GM18870 (cell line): ENCODE measurements around the gene RPS6KB2.
"Not testable (repeated sequence)": the region's sequence is repeated elsewhere in the genome, so short reads cannot be mapped to it uniquely, and the experiment has no call there.

Experiments used
- ATAC-seq: cut with Tn5 transposase; IDR thresholded peaks from one replicate; pipeline ENCODE4 v1.9.1; 2021; ENCODE audit warnings: moderate library complexity; ENCODE audit not compliant: unreplicated experiment

RPS6KB2 gene

DNA sequence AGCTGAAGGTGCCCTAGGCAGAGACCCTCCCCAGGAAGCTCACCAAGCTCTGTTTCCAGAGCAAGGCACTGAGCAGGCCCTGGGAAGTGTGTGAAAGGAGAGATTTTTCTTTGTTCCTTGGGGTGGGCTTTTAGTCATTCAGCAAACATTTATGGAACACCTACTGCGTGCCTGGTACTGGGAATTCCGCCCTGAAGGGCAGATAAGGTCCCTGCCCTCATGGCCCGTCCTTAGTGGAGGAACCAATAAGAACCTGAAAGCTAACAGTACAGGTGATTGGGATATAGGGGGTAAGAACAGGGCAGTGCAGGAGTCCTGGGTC is 36.9 kb downstream of the RPS6KB2 start:
- no peak for ATAC-seq

DNA sequence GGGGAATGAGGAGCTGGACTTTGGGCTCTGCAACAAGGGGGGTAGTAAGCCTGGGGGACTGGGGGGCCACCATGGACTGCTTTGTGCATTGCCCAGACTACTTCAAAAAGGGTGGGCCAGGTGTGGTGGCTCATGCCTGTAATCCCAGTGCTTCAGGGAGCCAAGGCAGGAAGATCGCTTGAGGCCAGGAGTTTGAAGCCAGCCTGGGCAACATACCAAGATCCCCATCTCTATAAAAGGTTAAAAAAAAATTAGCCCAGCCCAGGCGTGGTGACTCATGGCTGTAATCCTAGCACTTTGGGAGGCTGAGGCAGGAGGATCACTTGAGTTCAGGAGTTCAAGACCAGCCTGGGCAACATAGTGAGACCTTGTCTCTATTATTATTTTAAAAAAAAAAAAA is 37.2 kb downstream of the RPS6KB2 start:
- ATAC-seq: not testable (repeated sequence)

DNA sequence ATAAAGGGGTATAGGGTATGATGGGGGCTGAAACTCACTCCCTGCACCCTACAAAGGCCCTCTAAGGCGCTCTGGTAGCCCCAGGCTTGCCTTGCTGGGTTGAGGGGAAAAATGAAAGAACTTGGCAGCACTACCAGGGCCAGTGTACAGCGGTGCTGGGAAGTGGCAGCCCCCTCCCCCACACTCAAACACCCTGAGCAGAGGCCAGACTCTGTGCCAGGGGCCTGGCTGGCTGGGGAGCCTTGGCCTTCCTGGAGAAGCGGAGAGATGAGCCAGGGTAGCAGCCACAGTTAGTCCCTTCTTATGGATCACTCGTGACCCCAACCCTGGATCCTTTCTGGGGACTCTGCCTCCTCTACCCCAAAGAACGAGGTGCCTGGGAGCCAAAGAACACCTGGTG is 38.1 kb downstream of the RPS6KB2 start:
- no peak for ATAC-seq

DNA sequence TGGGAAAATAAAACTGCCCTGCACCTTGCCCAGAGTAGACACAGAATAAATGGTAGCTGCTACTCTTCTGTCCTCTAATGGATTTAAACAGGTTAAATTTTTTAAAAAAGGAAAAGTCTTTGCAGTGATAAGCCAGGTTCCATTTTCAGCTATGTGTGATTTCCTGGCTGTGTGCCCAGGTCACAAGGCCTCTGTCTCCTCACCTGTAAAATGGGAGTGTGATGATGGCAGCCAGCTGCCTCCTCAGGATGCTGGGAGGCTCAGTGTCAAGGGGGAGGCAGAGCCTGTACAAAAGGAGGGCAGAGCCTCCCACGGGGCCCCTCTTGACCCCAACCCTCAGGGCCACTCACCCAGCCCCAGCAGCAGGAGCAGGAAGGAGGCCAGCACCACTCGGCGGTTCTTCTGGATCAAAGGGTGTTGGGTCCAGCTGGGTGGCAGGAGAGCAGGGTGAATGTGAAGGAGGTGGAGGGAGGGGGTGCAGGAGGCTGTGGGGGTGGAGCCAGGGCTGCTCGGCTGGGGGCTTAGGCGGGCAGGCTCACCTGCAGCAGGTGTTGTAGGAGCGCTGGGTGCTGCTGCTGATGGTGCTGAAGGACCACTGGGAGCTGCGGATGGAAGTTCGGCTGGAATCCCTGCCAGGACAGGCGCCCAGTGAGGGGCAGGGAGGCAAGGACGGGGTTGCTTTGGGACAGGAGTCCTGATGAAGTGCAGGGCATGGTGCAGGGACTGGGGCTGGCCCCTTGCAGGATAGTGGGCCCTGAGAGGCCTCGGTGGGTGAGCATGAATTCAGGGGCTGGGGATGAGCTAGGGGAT is 38.9 kb downstream of the RPS6KB2 start:
- ATAC-seq: no peak

- no peak for ATAC-seq
Observed at GRCh38 chr11:67468056-67468455, 39.8 kb downstream of the RPS6KB2 start.

DNA sequence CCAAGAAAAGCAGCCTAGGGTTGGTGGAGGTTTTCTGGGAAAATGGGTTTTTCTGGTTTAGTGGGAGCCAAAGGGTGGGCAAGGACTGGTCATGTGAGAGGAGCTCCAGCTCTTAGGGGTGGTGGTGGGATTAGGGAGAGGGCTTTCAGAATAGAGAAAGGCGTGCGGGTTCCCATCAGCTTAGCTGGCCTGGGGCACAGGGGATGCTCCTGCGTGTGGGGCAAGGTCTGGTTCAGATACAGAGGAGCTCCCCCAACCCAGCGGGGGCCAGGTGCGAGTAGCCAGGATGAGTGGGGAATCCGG is 40.1 kb downstream of the RPS6KB2 start:
- no peak for ATAC-seq

DNA sequence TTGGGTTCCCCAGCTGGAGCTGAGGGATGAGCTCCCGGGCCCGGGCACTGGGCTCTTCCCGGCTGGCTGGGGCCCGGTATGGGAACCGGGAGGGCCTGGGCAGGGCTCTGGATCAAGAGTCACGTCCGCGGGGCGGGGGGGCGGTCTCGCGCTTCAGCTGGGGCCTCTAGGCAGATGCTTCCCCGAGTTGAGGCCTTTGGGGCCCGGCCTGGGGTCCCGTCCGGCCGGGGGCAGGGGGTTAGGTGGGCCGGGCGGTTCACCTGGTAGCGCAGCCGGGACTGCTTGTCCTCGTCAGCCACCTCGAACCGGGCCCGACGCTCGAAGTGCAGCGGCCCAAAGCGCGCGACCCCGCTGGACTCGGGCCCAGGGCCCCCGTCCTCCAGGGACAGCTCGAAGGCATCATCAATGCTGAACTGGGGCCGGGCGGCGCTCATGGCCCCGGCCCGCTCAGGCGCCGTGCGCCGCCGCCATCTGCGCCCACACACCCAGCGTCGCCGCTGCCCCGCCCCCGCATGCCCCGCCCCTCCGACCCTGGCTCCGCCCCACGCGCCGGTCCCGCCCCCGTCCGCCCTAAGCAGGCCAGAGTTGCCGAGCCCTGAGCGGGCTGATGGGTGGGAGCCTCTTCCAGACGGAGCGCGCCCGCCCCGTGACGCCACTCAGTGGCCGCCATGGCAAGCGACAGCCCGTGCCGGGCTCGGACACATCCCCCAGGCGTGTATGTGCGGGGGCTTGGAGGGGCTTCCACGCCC is 40.6 kb downstream of the RPS6KB2 start, which contains the start of gene TMEM134:
TSS of gene TMEM134 (minus strand) at position 493 of the 749 bp plus-strand sequence. CDS start at position 434, 59 bp downstream.
- ATAC-seq: no peak

- no peak for ATAC-seq
Observed at GRCh38 chr11:67469508-67469811, 41.2 kb downstream of the RPS6KB2 start.

DNA sequence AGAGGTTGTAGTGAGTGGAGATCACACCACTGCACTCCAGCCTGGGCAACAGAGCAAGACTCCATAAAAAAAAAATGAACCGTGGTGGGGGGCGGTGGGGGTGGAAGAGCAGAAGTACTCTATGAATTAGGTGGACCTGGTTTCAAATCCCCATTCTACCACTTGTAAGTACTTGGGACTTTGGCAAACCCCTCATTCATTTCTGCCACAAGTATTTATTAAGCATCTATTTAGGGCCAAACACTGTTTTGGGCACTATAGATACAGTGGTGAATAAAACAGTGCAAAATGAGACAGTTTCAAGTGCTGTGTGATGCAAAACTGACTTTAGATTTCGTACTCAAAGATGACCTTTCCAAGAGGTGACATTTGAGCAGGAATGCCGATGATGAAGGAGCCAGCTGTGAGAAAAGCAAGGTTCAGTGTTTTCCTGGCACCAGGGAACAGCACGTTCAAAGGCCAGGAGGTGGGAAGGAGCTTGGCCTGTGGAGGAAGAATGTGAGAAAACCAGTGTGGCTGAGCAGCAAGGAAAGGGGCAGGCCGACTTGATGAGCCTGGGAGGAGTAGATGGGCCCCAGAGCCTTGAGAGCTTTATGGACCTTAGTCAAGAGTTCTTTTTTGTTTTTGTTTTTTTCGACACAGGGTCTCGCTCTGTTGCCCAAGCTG is 42.2 kb downstream of the RPS6KB2 start:
- no peak for ATAC-seq

GRCh38 chr11:67472882-67473281 is 44.6 kb downstream of the RPS6KB2 start:
- ATAC-seq: no peak

DNA sequence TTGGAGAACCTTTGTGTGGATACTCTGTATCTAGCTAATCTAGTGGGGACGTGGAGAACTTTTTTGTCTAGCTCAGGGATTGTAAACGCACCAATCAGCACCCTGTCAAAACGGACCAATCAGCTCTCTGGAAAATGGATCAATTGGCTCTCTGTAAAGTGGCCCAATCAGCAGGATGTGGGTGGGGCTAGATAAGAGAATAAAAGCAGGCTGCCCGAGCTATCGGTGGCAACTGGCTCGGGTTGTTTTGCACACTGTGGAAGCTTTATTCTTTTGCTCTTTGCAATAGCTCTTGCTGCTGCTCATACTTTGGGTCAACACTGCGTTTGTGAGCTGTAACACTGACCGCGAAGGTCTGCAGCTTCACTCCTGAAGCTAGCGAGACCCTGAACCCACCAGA is 48.4 kb downstream of the RPS6KB2 start:
- ATAC-seq: not testable (repeated sequence)

DNA sequence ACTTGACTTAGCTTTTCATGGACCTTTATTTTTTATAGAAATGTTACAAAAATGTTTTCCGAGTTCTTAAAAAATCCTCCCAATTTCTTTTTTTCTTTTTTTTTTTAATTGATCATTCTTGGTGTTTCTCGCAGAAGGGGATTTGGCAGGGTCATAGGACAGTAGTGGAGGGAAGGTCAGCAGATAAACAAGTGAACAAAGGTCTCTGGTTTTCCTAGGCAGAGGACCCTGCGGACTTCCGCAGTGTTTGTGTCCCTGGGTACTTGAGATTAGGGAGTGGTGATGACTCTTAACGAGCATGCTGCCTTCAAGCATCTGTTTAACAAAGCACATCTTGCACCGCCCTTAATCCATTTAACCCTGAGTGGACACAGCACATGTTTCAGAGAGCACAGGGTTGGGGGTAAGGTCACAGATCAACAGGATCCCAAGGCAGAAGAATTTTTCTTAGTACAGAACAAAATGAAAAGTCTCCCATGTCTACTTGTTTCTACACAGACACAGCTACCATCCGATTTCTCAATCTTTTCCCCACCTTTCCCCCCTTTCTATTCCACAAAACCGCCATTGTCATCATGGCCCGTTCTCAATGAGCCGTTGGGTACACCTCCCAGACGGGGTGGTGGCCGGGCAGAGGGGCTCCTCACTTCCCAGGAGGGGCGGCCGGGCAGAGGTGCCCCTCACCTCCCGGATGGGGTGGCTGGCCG is 49.2 kb downstream of the RPS6KB2 start:
- ATAC-seq: not testable (repeated sequence)

DNA sequence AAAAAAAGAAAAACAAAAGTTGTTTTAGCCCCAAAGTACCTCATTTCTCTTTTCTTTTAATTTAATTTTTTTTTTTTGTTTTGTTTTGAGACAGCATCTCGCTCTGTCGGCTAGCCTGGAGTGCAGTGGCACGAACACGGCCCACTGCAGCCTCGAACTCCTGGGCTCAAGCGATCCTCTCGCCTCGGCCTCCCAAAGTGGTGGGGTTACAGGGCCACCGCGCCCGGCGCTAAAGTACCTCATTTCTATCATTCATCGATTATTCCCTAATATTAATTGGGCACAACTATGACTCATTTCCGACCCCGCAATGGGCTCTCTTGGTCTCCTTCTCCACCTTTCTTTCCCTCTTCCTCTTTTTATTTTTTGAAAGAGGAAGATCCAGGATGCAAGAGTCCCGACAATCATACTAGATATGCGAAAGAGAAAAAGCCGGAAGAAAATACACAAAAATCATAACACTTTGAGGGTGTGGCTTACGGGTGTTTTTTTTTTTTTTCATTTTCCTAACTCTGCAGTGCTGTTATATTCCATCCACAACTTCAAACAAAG is 54.1 kb downstream of the RPS6KB2 start:
- no peak for ATAC-seq

DNA sequence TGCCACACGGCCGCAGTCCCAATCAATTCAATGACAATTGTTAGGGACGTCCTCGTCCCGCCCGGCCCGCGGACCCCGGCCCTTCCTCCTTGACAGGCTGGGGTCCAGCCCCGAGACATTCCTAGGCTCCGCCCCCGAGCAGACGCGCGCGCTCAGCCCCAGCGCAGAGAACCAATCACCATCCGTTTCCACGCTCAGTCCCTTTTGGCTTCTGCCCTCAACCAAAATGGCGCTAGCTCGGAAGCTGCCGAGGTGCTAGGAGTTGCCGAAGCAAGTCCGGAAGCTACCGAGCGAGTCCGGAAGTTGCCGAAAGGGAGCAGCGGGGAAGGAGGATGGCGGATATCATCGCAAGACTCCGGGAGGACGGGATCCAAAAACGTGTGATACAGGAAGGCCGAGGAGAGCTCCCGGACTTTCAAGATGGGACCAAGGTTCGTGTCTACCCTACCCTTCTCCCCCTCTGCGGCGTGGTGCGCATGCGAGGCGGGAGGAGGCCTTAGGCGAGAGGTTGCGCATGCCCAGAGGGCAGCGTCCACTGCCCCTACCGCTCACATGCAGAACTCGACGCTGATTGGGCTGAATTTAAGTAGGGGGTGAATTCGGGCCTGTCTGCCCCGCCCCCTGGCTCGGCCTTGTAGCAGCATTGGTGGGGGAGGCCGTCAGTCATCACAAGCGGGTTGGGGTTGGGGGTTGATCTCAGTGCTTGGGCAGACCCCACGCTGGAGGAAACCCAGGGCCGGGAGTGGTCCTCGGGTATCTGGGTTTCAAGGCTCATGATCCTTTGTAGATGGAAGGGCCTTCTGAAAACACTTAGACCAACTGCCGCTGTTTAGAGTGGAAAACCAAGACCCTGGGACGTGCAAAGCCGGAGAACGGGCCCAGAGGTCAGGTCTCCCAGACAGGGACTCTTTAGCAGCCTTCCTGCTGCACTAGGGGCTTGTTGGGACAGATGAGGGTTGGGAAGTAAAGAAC is 54.8 kb downstream of the RPS6KB2 start, which contains the start of gene AIP:
TSS of gene AIP (plus strand) at position 200 of the 972 bp plus-strand sequence. CDS start at position 333, 133 bp downstream.
- peak; percentile 75 for ATAC-seq

- no peak for ATAC-seq
Observed at GRCh38 chr11:67483831-67484665, 55.8 kb downstream of the RPS6KB2 start.

DNA sequence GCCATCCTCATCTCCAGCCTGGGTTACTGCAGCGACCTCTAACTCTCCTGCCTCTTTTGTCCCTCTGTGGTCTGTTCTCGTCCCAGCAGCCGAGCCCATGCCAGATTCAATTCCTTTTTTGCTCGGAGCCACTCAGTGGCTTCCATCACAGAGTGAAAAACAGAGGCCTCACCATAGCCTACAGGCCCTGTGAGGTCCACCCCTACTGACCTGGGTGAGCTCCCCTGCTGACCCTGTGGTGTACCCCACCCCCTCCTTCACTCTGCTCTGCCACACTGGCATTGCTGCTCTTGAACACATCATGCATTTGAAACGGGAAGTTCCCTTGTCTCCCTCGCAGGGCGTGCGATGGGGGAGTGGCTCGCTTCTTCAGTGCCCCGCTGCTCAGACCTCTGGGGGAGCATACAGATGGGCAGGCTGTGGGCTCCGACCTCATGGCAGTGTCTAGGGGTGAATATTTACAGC is 56.6 kb downstream of the RPS6KB2 start:
- no peak for ATAC-seq
